Measurements from ENCODE around the gene ACAA1. TPM values are rescaled to one million over a fixed set of nuclear protein-coding genes. Genes with fewer than 3 reads are reported as not detected.

The ACAA1 gene
- total RNA-seq, 1 experiment from 2014 or later: 52.0 TPM

- TF ChIP-seq, protein P1, sequence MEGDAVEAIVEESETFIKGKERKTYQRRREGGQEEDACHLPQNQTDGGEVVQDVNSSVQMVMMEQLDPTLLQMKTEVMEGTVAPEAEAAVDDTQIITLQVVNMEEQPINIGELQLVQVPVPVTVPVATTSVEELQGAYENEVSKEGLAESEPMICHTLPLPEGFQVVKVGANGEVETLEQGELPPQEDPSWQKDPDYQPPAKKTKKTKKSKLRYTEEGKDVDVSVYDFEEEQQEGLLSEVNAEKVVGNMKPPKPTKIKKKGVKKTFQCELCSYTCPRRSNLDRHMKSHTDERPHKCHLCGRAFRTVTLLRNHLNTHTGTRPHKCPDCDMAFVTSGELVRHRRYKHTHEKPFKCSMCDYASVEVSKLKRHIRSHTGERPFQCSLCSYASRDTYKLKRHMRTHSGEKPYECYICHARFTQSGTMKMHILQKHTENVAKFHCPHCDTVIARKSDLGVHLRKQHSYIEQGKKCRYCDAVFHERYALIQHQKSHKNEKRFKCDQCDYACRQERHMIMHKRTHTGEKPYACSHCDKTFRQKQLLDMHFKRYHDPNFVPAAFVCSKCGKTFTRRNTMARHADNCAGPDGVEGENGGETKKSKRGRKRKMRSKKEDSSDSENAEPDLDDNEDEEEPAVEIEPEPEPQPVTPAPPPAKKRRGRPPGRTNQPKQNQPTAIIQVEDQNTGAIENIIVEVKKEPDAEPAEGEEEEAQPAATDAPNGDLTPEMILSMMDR (IDR thresholded peaks at IDR 0.05): no peak
- no peak for TF ChIP-seq SIN3A (IDR thresholded peaks at IDR 0.05; ENCODE audit: borderline replicate concordance, insufficient read depth, low read depth, low read length)
- no peak for TF ChIP-seq TCF7L2 (IDR thresholded peaks at IDR 0.05; ENCODE audit: low read depth, low read length)
- TF ChIP-seq, protein P2, sequence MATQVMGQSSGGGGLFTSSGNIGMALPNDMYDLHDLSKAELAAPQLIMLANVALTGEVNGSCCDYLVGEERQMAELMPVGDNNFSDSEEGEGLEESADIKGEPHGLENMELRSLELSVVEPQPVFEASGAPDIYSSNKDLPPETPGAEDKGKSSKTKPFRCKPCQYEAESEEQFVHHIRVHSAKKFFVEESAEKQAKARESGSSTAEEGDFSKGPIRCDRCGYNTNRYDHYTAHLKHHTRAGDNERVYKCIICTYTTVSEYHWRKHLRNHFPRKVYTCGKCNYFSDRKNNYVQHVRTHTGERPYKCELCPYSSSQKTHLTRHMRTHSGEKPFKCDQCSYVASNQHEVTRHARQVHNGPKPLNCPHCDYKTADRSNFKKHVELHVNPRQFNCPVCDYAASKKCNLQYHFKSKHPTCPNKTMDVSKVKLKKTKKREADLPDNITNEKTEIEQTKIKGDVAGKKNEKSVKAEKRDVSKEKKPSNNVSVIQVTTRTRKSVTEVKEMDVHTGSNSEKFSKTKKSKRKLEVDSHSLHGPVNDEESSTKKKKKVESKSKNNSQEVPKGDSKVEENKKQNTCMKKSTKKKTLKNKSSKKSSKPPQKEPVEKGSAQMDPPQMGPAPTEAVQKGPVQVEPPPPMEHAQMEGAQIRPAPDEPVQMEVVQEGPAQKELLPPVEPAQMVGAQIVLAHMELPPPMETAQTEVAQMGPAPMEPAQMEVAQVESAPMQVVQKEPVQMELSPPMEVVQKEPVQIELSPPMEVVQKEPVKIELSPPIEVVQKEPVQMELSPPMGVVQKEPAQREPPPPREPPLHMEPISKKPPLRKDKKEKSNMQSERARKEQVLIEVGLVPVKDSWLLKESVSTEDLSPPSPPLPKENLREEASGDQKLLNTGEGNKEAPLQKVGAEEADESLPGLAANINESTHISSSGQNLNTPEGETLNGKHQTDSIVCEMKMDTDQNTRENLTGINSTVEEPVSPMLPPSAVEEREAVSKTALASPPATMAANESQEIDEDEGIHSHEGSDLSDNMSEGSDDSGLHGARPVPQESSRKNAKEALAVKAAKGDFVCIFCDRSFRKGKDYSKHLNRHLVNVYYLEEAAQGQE (IDR thresholded peaks at IDR 0.05; ENCODE audit: insufficient read depth in 1 of 2, low read depth in 2 of 2, low read length in 1 of 2): no peak
- no peak; the same call in 1 of the 2 replicates for TF ChIP-seq POLR2AphosphoS5 (IDR thresholded peaks at IDR 0.05; ENCODE audit: low read depth, low read length)
- ATAC-seq: peak; percentile 54
- no peaks in the 10 kb centered on the region for H3K9me3 ChIP-seq (ENCODE audit: control insufficient read depth, insufficient read depth, low read depth, low read length)
- H3K4me1 ChIP-seq (ENCODE audit: control insufficient read depth, insufficient read depth, low read length): peaks cover 5% of the 10 kb centered on the region
- no peaks in the 10 kb centered on the region for H3K27me3 ChIP-seq (ENCODE audit: control insufficient read depth, insufficient read depth, low read length)
- in situ Hi-C loops (cut with HindIII; ENCODE audit: low pct_unique_long_range_greater_than_20kb, low sequenced_read_pairs) (no loop called here), intact Hi-C loops (cut with micrococcal nuclease; ENCODE audit: unreplicated experiment) (no loop called here)
- H3K4me3 ChIP-seq (ENCODE audit: low read depth in 2 of 2, low read length in 2 of 2): peak within 1 kb of the TSS; percentile 79 to 82
- ChIA-PET CTCF (interaction anchor here (1.1 kb wide), 1 partner anchor 25 kb away, joined by 4 read pairs; no protein-coding TSS in a partner anchor), POLR2A (no interaction called here)
- no peak for DNase-seq (ENCODE audit: low read depth, low spot score)
- BruUV-seq (replicated peaks): no TSS peak
- H3K36me3 ChIP-seq (ENCODE audit: control insufficient read depth, insufficient read depth, low read length): peaks cover 2% of the 10 kb centered on the region
- peak within 1 kb of the TSS; percentile 95 for H3K27ac ChIP-seq (ENCODE audit: low read length)
Observed at GRCh38 chr3:38138349-38139190, 1.6 kb upstream of the ACAA1 start, which contains the start of gene MYD88. Gene MYD88 (plus strand): TSS chr3:38138661. CDS start chr3:38138701, 40 bp downstream.

DNA sequence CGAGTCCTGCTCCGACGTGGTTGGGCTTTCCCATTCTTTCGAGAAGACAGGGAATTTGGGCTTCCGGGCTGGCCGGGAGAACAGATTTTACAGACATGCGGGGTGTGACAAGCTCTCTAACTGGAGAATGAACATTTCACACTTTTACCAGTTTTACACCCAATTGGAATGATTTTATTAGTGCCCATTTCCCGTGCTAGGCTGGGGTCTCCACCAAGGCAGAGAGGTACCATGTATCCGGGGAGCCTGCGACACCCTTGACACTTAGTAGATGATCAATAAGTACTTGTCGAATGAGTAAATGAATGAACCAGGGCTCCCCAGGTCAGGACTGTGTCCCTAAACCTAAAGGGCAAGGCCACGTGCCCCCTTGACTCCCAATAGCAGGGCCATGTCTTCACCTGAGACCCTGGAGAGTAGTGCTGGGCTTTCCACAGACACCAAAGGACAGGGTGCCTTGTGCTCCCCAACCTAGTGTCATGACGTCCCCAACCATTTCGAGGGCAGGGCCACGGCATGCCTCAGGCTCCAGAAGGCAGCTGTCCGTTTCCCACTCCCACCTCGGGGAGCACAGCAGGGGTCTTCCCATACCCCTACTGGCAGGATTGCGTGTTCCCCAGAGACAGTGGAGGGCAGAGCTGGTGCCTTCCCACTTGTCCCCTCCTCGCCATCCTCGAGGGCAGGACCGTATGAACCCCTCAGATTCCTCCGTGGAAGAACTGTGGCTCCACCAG, 855 bp upstream of the ACAA1 start:
- TF ChIP-seq TCF7L2 (IDR thresholded peaks at IDR 0.05; ENCODE audit: low read depth, low read length) (no peak), POLR2AphosphoS5 (IDR thresholded peaks at IDR 0.05; ENCODE audit: low read depth, low read length) (no peak), SIN3A (IDR thresholded peaks at IDR 0.05; ENCODE audit: borderline replicate concordance, insufficient read depth, low read depth, low read length) (0 out of 2 replicates have a peak, but pooled peaks have one; percentile 13)
- TF ChIP-seq, protein P1 (IDR thresholded peaks at IDR 0.05): no peak
- TF ChIP-seq, protein P2 (IDR thresholded peaks at IDR 0.05; ENCODE audit: insufficient read depth in 1 of 2, low read depth in 2 of 2, low read length in 1 of 2): no peak
- in situ Hi-C loops (cut with HindIII; ENCODE audit: low pct_unique_long_range_greater_than_20kb, low sequenced_read_pairs): no loop called here

More for the DNA sequence above, 855 bp upstream of the ACAA1 start:
- Histone ChIP-seq H3K4me3 (ENCODE audit: low read depth in 2 of 2, low read length in 2 of 2) (peak overlapping the region; percentile 79 to 82), H3K27ac (ENCODE audit: low read length) (peak overlapping the region; percentile 95), H3K4me1 (ENCODE audit: control insufficient read depth, insufficient read depth, low read length) (peaks cover 5% of the 10 kb centered on the region), H3K9me3 (ENCODE audit: control insufficient read depth, insufficient read depth, low read depth, low read length) (no peaks in the 10 kb centered on the region), H3K27me3 (ENCODE audit: control insufficient read depth, insufficient read depth, low read length) (no peaks in the 10 kb centered on the region), H3K36me3 (ENCODE audit: control insufficient read depth, insufficient read depth, low read length) (peaks cover 2% of the 10 kb centered on the region)
- intact Hi-C loops (cut with micrococcal nuclease; ENCODE audit: unreplicated experiment): no loop called here
- ATAC-seq (peak; percentile 7; the same call in 1 of the 2 replicates), DNase-seq (ENCODE audit: low read depth, low spot score) (no peak)
- BruUV-seq (replicated peaks): TSS peak; percentile 94
- POLR2A ChIA-PET: interaction anchor here (1.1 kb wide), 1 partner anchor 29 kb away, joined by 3 read pairs; no protein-coding TSS in a partner anchor
- CTCF ChIA-PET: no interaction called here
